Panc1 (cell line): Measurements from ENCODE around the gene KCNJ1. TPM values are rescaled to one million over a fixed set of nuclear protein-coding genes. Genes with fewer than 3 reads are reported as not detected.

Source experiments
- ATAC-seq: fragments of 200-7000 bp; cut with Tn5 transposase; 2 replicates; pipeline ENCODE4 v1.9.1; 2020; ENCODE audit warnings: mild to moderate bottlenecking, moderate library complexity
- BruUV-seq: library from RNA; stranded (reverse); fragments of 400-500 nt; replicated peaks from 2 replicates; lab custom pipeline; 2021; lab: Mats Ljungman, UMichigan
- CTCF ChIA-PET: fragments of 300-600 bp; sonication (Branson Sonifier 250); formaldehyde crosslinking; loops from one replicate; lab custom pipeline; 2022; ENCODE audit warnings: antibody characterized with exemption; lab: Charles Lee
- POLR2A ChIA-PET: fragments of 300-600 bp; sonication (Branson Sonifier 250); formaldehyde crosslinking; loops from one replicate; lab custom pipeline; 2022; ENCODE audit warnings: antibody characterized with exemption; lab: Charles Lee
- DNase-seq: peaks from one replicate; pipeline ENCODE4 v3.0.0-alpha.2; 2010; ENCODE audit warnings: low read depth, low spot score
- H3K27ac ChIP-seq: 2 replicates; pipeline ENCODE4 v1.5.1; 2011; ENCODE audit warnings: mild to moderate bottlenecking, low read length, inconsistent platforms
- H3K27me3 ChIP-seq: fragments of 200-500 bp; sonication (Bioruptor generic); 2 replicates; pipeline ENCODE4 v1.6.0; 2014; ENCODE audit warnings: low read length, inconsistent platforms; ENCODE audit not compliant: control insufficient read depth, insufficient read depth
- H3K36me3 ChIP-seq: fragments of 200-500 bp; sonication (Bioruptor generic); 2 replicates; pipeline ENCODE4 v1.5.1; 2014; ENCODE audit warnings: inconsistent platforms, mild to moderate bottlenecking, low read length, moderate library complexity; ENCODE audit not compliant: control insufficient read depth, insufficient read depth
- H3K4me1 ChIP-seq: 2 replicates; pipeline ENCODE4 v1.5.1; 2011; ENCODE audit warnings: inconsistent platforms, mild to moderate bottlenecking, low read length, moderate library complexity; ENCODE audit not compliant: control insufficient read depth, insufficient read depth
- H3K4me3 ChIP-seq, 2 experiments: 2 replicates each; pipeline ENCODE4 v1.5.1; 2011 to 2012; ENCODE audit warnings: low read depth in 2 of 2, low read length in 2 of 2, mild to moderate bottlenecking in 2 of 2, inconsistent platforms in 1 of 2, moderate library complexity in 1 of 2
- H3K9me3 ChIP-seq: fragments of 200-500 bp; sonication (Bioruptor generic); 2 replicates; pipeline ENCODE4 v1.5.1; 2014; ENCODE audit warnings: low read depth, mild to moderate bottlenecking, inconsistent platforms, low read length, moderate library complexity; ENCODE audit not compliant: control insufficient read depth, insufficient read depth
- CTCF ChIP-seq: fragments of 450-650 bp; IDR thresholded peaks from 2 replicates; pipeline ENCODE4 v1.5.1; 2017; ENCODE audit warnings: mild to moderate bottlenecking
- POLR2AphosphoS5 ChIP-seq: IDR thresholded peaks from 2 replicates; pipeline ENCODE4 v1.6.1; 2012; ENCODE audit warnings: mild to moderate bottlenecking, low read depth, low read length, moderate library complexity
- REST ChIP-seq, 2 experiments: IDR thresholded peaks; 2 replicates each; pipeline ENCODE4 v1.6.1; 2011 to 2012; ENCODE audit warnings: low read depth in 2 of 2, control low read depth in 1 of 2, low read length in 1 of 2, mild to moderate bottlenecking in 1 of 2, moderate library complexity in 1 of 2; ENCODE audit not compliant: insufficient read depth in 1 of 2
- SIN3A ChIP-seq: IDR thresholded peaks from 2 replicates; pipeline ENCODE4 v1.6.1; 2012; ENCODE audit warnings: low read depth, mild to moderate bottlenecking, low read length, moderate library complexity, borderline replicate concordance; ENCODE audit not compliant: insufficient read depth
- TCF7L2 ChIP-seq: IDR thresholded peaks from 2 replicates; pipeline ENCODE4 v1.6.1; 2011; ENCODE audit warnings: mild to moderate bottlenecking, low read depth, low read length, inconsistent platforms
- in situ Hi-C: cut with HindIII; loops from 2 replicates; pipeline ENCODE4 v1.10.0; 2016; ENCODE audit warnings: low sequenced_read_pairs, low pct_unique_long_range_greater_than_20kb
- intact Hi-C: fragments of 100-400 bp; cut with micrococcal nuclease; formaldehyde crosslinking; loops from one replicate; pipeline ENCODE4 v1.10.0; 2022; ENCODE audit not compliant: unreplicated experiment
- total RNA-seq: library from RNA; stranded (reverse); gene quantifications from one replicate; pipeline ENCODE4 v1.2.1, GENCODE V29; 2021; ENCODE audit not compliant: unreplicated experiment

The KCNJ1 gene
- total RNA-seq, 1 experiment from 2014 or later, result not detected

- Histone ChIP-seq H3K36me3 (no peaks in the 10 kb centered on the region), H3K4me3 (no peak overlapping the region), H3K27ac (no peak overlapping the region), H3K27me3 (peaks cover 13% of the 10 kb centered on the region), H3K9me3 (no peaks in the 10 kb centered on the region), H3K4me1 (no peaks in the 10 kb centered on the region)
- intact Hi-C loops (no loop called here), in situ Hi-C loops (no loop called here)
- ATAC-seq (no peak), DNase-seq (no peak)
- TF ChIP-seq TCF7L2 (no peak), SIN3A (no peak), POLR2AphosphoS5 (no peak), CTCF (no peak), REST (IDR thresholded peaks at IDR 0.05; ENCODE audit: insufficient read depth in 1 of 2, low read depth in 2 of 2, low read length in 1 of 2) (no peak)
- ChIA-PET POLR2A (no interaction called here), CTCF (no interaction called here)
- no TSS peak for BruUV-seq
Observed at GRCh38 chr11:128862406-128862805, 4.7 kb downstream of the KCNJ1 start.

DNA sequence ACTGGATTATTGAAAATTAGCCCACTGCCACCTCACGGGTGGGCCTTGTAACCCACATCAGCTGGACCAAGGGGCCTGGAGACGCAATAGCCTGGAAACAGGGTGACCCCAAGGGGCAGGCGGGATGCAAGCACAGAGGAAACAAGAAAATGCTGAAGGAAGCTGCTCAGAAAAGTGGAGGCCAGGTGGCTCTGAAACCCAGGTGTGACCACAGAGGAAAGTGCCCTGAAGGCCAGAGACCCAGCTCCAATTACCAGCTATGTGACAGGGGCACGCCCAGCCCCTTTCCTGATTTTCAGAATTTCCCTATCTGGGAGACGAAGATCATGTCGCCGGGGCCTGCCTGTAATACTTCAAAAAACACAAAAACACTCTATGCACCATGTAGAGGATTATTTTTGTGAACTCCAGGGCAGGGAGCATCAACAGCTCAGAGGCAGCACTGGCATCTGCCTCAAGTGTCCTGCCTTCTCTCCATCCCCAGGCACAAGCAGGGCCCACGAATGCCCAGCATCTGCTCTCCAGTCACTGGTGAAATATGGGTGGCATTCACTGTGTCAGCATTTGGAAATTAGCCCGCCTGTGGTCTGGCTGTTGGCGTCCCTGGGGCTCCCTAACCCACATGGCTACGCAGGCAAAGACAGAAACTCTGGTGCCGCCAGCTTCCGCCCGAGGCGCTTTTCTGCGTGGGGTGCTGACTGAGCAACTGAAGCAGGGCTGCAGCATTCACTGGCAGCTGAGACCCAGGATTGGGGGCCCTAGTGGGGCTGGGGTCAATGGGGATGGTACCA, 6.3 kb downstream of the KCNJ1 start:
- in situ Hi-C loops (no loop called here), intact Hi-C loops (no loop called here)
- H3K27ac ChIP-seq, result no peak overlapping the region
- H3K36me3 ChIP-seq, result no peaks in the 10 kb centered on the region
- H3K4me1 ChIP-seq, result no peaks in the 10 kb centered on the region
- BruUV-seq, result no TSS peak
- DNase-seq (no peak), ATAC-seq (no peak)
- POLR2A ChIA-PET, result no interaction called here
- no peaks in the 10 kb centered on the region for H3K9me3 ChIP-seq
- TF ChIP-seq SIN3A, result no peak
- H3K4me3 ChIP-seq, result no peak overlapping the region
- peaks cover 13% of the 10 kb centered on the region for H3K27me3 ChIP-seq
- CTCF ChIA-PET, result interaction anchor here (0.6 kb wide), 1 partner anchor 45 kb away, joined by 3 read pairs; no protein-coding TSS in a partner anchor
